C4-2B (cell line): ENCODE measurements around the gene FIP1L1.

Experiments used
- ZFX ChIP-seq: fragments of 450-650 bp; IDR thresholded peaks from 2 replicates; pipeline ENCODE4 v1.6.1; 2017
- TF ChIP-seq, protein P1 (sequence below): fragments of 450-650 bp; conservative IDR thresholded peaks from 2 replicates; pipeline ENCODE4 v1.5.1; 2017; ENCODE audit warnings: mild to moderate bottlenecking

DNA sequence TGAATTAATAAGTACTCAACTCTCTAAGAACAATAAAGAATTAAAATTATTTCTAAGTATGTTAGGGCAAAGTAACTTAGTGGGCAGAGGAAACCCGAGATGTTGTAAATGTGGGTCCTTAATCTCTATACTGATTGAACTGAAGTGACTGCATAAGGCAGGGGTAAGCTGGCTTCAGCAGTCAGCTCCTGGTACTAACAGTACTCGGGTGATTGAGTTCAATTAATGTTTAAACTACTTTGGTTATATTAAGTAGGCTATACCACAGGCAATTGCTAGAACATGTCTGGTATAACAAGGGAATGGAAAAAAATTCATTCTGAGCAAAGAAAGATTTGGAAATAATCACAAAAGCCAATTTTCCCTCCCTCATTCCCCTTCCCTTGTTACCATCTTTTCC, 123.1 kb downstream of the FIP1L1 start:
- TF ChIP-seq, protein P1, sequence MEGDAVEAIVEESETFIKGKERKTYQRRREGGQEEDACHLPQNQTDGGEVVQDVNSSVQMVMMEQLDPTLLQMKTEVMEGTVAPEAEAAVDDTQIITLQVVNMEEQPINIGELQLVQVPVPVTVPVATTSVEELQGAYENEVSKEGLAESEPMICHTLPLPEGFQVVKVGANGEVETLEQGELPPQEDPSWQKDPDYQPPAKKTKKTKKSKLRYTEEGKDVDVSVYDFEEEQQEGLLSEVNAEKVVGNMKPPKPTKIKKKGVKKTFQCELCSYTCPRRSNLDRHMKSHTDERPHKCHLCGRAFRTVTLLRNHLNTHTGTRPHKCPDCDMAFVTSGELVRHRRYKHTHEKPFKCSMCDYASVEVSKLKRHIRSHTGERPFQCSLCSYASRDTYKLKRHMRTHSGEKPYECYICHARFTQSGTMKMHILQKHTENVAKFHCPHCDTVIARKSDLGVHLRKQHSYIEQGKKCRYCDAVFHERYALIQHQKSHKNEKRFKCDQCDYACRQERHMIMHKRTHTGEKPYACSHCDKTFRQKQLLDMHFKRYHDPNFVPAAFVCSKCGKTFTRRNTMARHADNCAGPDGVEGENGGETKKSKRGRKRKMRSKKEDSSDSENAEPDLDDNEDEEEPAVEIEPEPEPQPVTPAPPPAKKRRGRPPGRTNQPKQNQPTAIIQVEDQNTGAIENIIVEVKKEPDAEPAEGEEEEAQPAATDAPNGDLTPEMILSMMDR, result no peak
- TF ChIP-seq ZFX, result no peak
